IMR-90 (cell line): ENCODE measurements around the gene INTS6L. TPM values are rescaled to one million over a fixed set of nuclear protein-coding genes. Genes with fewer than 3 reads are reported as not detected.
"Not testable (repeated sequence)": the region's sequence is repeated elsewhere in the genome, so short reads cannot be mapped to it uniquely, and the experiment has no call there.

Experiments
- ATAC-seq: fragments of 200-7000 bp; cut with Tn5 transposase; 2 replicates; pipeline ENCODE4 v1.9.1; 2020; ENCODE audit warnings: low read depth, mild to moderate bottlenecking, moderate library complexity
- BruUV-seq: library from RNA; stranded (reverse); fragments of 400-500 nt; replicated peaks from 2 replicates; lab custom pipeline; 2021; lab: Mats Ljungman, UMichigan
- CTCF ChIA-PET: fragments of 300-600 bp; formaldehyde crosslinking; extraction: SDS; loops from one replicate; lab custom pipeline; 2021; ENCODE audit warnings: antibody characterized with exemption; lab: Yijun Ruan, JAX
- POLR2A ChIA-PET: fragments of 300-600 bp; sonication (Branson Sonifier 250); formaldehyde crosslinking; loops from one replicate; lab custom pipeline; 2022; ENCODE audit warnings: antibody characterized with exemption; ENCODE audit not compliant: unreplicated experiment; lab: Charles Lee
- DNase-seq: peaks from one replicate; pipeline ENCODE4 v3.0.0; 2013
- H2AFZ ChIP-seq: replicated peaks from 2 replicates; pipeline ENCODE3; 2013; ENCODE audit warnings: low read length, mild to moderate bottlenecking; ENCODE audit not compliant: poor library complexity
- H2AK5ac ChIP-seq: 2 replicates; pipeline ENCODE4 v1.6.1; 2013; ENCODE audit warnings: low read depth, low read length, inconsistent platforms
- H2AK9ac ChIP-seq: replicated peaks from 2 replicates; pipeline ENCODE3; 2013; ENCODE audit warnings: mild to moderate bottlenecking, low read depth, low read length, moderate library complexity; ENCODE audit not compliant: poor library complexity
- H2BK120ac ChIP-seq: 2 replicates; pipeline ENCODE4 v1.6.1; 2013; ENCODE audit warnings: low read depth, low read length, inconsistent platforms
- H2BK15ac ChIP-seq: 3 replicates; pipeline ENCODE4 v1.6.1; 2013; ENCODE audit warnings: low read depth, low read length, inconsistent platforms
- H2BK20ac ChIP-seq: 2 replicates; pipeline ENCODE4 v1.6.1; 2013; ENCODE audit warnings: low read depth, mild to moderate bottlenecking, inconsistent platforms, low read length, moderate library complexity
- H2BK5ac ChIP-seq: 2 replicates; pipeline ENCODE4 v1.6.1; 2013; ENCODE audit warnings: mild to moderate bottlenecking, low read depth, low read length, inconsistent platforms; ENCODE audit not compliant: poor library complexity, severe bottlenecking
- H3K14ac ChIP-seq: replicated peaks from 2 replicates; pipeline ENCODE4 v1.6.1; 2013; ENCODE audit warnings: low read depth, low read length, inconsistent platforms
- H3K18ac ChIP-seq: 2 replicates; pipeline ENCODE4 v1.6.1; 2013; ENCODE audit warnings: low read depth, low read length, control low read depth
- H3K23ac ChIP-seq: 2 replicates; pipeline ENCODE4 v1.6.1; 2013; ENCODE audit warnings: low read depth, low read length, inconsistent platforms
- H3K27ac ChIP-seq: 2 replicates; pipeline ENCODE4 v1.5.1; 2013; ENCODE audit warnings: mild to moderate bottlenecking, control low read depth, low read length; ENCODE audit not compliant: insufficient read depth
- H3K27me3 ChIP-seq: 2 replicates; pipeline ENCODE4 v1.6.1; 2013; ENCODE audit warnings: low read length; ENCODE audit not compliant: control insufficient read depth, insufficient read depth
- H3K36me3 ChIP-seq: 2 replicates; pipeline ENCODE4 v1.6.1; 2013; ENCODE audit warnings: low read length, mixed read lengths; ENCODE audit not compliant: control insufficient read depth, insufficient read depth
- H3K4ac ChIP-seq: 2 replicates; pipeline ENCODE4 v1.6.1; 2013; ENCODE audit warnings: low read depth, low read length, inconsistent platforms
- H3K4me1 ChIP-seq: 2 replicates; pipeline ENCODE4 v1.6.1; 2013; ENCODE audit warnings: low read length, mixed read lengths; ENCODE audit not compliant: control insufficient read depth, insufficient read depth
- H3K4me2 ChIP-seq: 2 replicates; pipeline ENCODE4 v1.6.1; 2013; ENCODE audit warnings: low read depth, mild to moderate bottlenecking, control low read depth, low read length, moderate library complexity
- H3K4me3 ChIP-seq: 2 replicates; pipeline ENCODE4 v1.5.1; 2013; ENCODE audit warnings: low read depth, mild to moderate bottlenecking, control low read depth, low read length, moderate library complexity; ENCODE audit not compliant: insufficient read depth
- H3K56ac ChIP-seq: 2 replicates; pipeline ENCODE4 v1.6.1; 2013; ENCODE audit warnings: low read length, inconsistent platforms; ENCODE audit not compliant: insufficient read depth; ENCODE audit errors: extremely low read depth
- H3K79me1 ChIP-seq, 2 experiments: 2 replicates each; pipeline ENCODE4 v1.6.1; 2013; ENCODE audit warnings: low read length in 2 of 2, inconsistent platforms in 1 of 2, low read depth in 1 of 2
- H3K9ac ChIP-seq: 2 replicates; pipeline ENCODE4 v1.6.1; 2013; ENCODE audit warnings: low read depth, low read length, control low read depth
- H3K9me1 ChIP-seq: 2 replicates; pipeline ENCODE4 v1.6.1; 2013; ENCODE audit warnings: low read length, inconsistent platforms; ENCODE audit not compliant: insufficient read depth
- H3K9me3 ChIP-seq: 2 replicates; pipeline ENCODE4 v1.6.1; 2013; ENCODE audit warnings: low read length; ENCODE audit not compliant: control insufficient read depth, insufficient read depth
- H4K20me1 ChIP-seq: 2 replicates; pipeline ENCODE4 v1.6.1; 2013; ENCODE audit warnings: low read length, inconsistent platforms; ENCODE audit not compliant: insufficient read depth
- H4K5ac ChIP-seq: 2 replicates; pipeline ENCODE4 v1.6.1; 2013; ENCODE audit warnings: mild to moderate bottlenecking, low read depth, low read length, control low read depth
- H4K8ac ChIP-seq, 2 experiments: 2 replicates each; pipeline ENCODE4 v1.6.1; 2013; ENCODE audit warnings: low read depth in 2 of 2, low read length in 2 of 2, control low read depth in 1 of 2, inconsistent platforms in 1 of 2
- H4K91ac ChIP-seq: 2 replicates; pipeline ENCODE4 v1.6.1; 2013; ENCODE audit warnings: low read depth, low read length, inconsistent platforms; ENCODE audit not compliant: insufficient read depth
- WGBS, 2 experiments: methylation state at CpG; one replicate each; pipeline versions ENCODE4 v1.1.5 to v1.1.7; 2013; ENCODE audit warnings: missing lambda C conversion rate in 2 of 2; ENCODE audit not compliant: insufficient read length in 1 of 2; ENCODE audit errors: extremely low coverage in 2 of 2; 5-methylcytosine and 5-hydroxymethylcytosine counted together
- dilution Hi-C: fragments of 300-500 bp; cut with HindIII; formaldehyde crosslinking; loops from one replicate; pipeline ENCODE4 v1.14.3; 2018; ENCODE audit warnings: low sequenced_read_pairs; ENCODE audit not compliant: unreplicated experiment
- in situ Hi-C: fragments of 300-500 bp; cut with MboI; formaldehyde crosslinking; loops from 3 replicates; pipeline ENCODE4 v1.14.3; 2019; ENCODE audit warnings: low sequenced_read_pairs, inconsistent platforms, mixed read lengths
- intact Hi-C: fragments of 100-400 bp; cut with micrococcal nuclease; formaldehyde crosslinking; loops from 2 replicates; pipeline ENCODE4 v1.10.0; 2022
- polyA plus RNA-seq, 3 experiments: library from polyadenylated mRNA; depleted of rRNA; stranded (reverse); fragments of >200 nt; gene quantifications; 2 replicates each; pipeline ENCODE4 v1.2.3, GENCODE V29; 2012; ENCODE audit warnings: low replicate concordance in 1 of 3
- total RNA-seq: library from RNA; depleted of rRNA; stranded (reverse); fragments of >200 nt; gene quantifications from 2 replicates; pipeline ENCODE4 v1.2.3, GENCODE V29; 2012

The INTS6L gene
- total and polyA plus RNA-seq, 2 of the 4 experiments (the other 2 are of a cell fraction) = 2.7 to 5.1 TPM

DNA sequence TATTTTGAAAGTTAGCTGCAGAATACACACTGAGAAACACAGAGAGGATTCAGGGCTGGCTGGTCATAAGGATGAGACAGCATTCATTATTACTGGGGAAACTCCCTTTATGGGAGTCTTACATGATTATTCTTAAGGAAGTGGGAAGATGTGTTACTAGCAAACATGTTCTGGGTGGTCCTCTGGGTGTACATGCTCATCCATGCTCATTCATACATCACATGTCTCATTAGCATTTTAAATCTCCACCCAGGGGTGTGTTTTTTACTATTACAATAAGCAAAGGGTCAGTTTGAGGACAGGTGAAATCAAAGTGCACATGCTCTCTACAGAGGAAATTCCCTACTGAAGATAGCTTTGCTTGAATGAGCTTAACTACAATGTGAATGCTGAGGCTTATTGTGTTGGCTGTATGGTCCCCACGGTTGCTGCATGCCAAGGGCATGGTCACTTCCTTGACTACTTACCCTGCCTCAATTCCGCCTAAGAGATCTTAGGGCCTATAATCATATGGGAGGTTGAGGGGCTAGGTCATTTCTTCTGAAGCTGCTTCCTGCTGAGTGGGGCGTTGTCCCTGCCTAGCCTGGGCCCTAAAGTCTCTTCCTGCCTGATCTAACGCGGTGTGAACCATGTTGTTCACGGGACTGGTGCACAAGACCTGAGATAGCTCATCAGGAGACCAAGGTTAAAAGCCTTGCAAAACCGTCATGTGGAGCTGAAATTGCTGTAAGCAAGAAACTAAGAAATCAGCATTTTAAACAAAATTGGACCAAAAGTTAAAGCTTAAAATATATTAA, 104.1 kb downstream of the INTS6L start:
- H2AFZ ChIP-seq, H3K23ac ChIP-seq, H3K9me3 ChIP-seq, H2BK20ac ChIP-seq, ATAC-seq, H4K5ac ChIP-seq, H3K18ac ChIP-seq, in situ Hi-C loops, H2BK15ac ChIP-seq, H3K79me1 ChIP-seq, H3K27me3 ChIP-seq, H3K36me3 ChIP-seq, H4K91ac ChIP-seq, H2AK9ac ChIP-seq, H3K4me1 ChIP-seq, H2AK5ac ChIP-seq, H3K56ac ChIP-seq, H3K4me3 ChIP-seq, H3K27ac ChIP-seq, BruUV-seq, H3K4ac ChIP-seq, H2BK5ac ChIP-seq, H2BK120ac ChIP-seq, POLR2A ChIA-PET, H4K8ac ChIP-seq, H3K9ac ChIP-seq, H4K20me1 ChIP-seq, H3K4me2 ChIP-seq, dilution Hi-C loops, intact Hi-C loops, DNase-seq, H3K9me1 ChIP-seq, H3K14ac ChIP-seq, CTCF ChIA-PET: not testable (repeated sequence)
- WGBS, 2 experiments = no CpG with 5 or more reads among the region's 7 CpGs
